GM19238 (cell line): ENCODE results near the gene SMC1B.
"Not testable (repeated sequence)": the region's sequence is repeated elsewhere in the genome, so short reads cannot be mapped to it uniquely, and the experiment has no call there.

Source experiments
- DNase-seq: peaks from one replicate; pipeline ENCODE4 v3.0.0; 2011; ENCODE audit warnings: low spot score; ENCODE audit not compliant: insufficient read length

SMC1B gene

GRCh38 chr22:45446216-45446615, 32.8 kb upstream of the SMC1B start:
- DNase-seq, result no peak

DNA sequence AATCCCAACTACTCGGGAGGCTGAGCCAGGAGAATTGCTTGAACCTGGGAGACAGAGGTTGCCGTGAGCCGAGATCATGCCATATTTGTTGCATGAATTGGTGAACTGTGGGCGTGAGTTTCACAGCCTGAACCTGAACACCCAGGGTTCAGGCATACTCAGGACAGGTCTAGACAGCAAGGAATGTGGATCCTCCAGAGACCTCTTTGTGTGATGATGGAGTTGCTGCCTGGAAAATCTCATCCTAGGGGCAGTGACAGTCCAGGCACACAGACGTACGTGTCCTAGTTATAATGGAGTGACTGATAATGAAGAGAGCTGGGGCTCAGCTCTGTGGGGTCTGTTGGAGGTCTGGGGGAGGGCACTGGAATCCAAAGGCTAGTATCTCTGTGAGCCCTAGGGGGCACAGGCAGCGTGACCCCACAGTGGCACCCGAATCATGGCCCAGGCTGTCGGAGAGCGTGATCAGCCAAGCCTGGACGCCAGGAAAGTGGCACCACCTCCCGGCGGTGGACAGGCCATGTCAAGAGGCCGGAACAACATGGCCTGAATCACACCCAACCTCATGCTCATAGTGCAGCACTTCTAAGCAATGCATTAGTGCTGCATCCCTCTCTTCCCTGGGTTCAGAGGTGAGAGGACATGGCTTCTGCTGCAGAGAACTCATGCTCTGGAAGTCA, 31.8 kb upstream of the SMC1B start:
- no peak for DNase-seq

DNA sequence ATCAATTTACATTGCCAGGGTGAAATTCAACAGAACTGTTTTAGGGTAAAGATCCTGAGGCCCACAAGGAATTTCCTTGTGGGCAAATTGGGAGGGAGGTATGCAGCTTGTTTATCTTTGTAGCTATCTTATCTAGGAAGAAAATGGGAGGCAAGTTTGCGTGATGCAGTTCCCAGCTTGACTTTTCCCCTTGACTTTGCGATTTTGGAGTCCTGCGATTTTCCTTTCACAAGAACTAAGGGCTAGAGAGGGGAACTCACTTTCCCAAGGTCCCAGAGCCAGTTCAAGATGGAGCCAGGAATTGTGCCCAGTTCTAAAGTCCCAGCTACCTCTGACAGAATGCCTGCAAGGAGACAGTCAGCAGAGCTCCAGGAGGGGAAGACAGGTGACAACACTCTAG, 30.8 kb upstream of the SMC1B start:
- DNase-seq, result no peak

DNA sequence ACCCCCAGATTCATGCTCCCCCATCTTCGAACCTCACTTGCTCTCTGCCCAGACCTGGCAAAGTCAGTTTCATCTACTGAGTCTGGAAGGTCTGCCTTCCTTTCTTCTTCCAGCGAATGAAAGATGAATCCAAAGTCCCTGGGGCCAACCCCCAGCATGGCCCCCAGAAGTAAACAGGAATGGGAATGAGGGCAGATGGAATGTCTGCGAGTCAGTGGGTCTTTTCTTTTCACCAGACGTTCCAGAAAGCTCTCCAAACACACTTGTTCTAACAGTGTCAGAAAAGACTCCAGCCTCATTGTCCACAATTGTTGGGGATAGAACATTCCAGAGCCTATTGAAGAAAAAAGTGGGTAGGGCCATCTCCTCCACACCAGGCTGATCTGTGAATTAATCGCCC, 28.7 kb upstream of the SMC1B start:
- DNase-seq, result no peak

DNA sequence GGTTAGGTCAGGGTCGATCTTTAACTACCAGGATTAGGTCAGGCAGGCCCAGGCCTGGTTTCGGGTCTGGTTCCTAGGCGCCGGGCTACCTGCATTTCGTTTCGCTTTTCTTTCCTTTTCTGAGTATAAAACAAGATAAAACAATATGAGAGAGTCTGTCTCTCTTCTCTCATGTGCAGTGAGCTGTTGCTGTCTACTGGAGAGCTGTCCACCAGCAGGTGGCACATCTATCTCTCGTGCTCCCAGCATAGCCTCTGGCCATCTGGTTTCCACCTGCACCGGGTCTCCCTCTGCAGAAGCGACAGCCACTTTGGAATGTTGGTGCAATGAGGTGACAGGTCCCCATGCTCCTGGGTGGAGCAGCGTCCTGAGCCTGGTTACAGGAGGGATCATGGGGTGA, 27.7 kb upstream of the SMC1B start:
- peak; percentile 30 for DNase-seq

DNA sequence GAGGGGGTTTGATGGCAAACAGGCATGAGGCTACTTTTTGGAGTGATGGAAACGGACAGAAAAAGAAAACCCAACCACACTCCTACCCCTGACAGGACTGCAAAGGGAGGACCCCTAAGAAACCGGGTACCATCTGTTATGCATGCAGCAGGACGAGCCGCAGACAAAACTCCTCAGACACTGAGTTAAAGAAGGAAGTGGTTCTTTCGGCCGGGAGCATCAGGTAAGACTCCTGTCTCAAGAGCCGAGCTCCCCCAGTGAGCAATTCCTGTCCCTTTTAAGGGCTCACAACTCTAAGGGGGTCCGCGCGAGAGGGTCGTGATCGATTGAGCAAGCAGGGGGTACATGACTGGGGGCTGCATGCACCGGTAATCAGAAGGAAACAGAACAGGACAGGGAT, 27.3 kb upstream of the SMC1B start:
- DNase-seq, result not testable (repeated sequence)

DNA sequence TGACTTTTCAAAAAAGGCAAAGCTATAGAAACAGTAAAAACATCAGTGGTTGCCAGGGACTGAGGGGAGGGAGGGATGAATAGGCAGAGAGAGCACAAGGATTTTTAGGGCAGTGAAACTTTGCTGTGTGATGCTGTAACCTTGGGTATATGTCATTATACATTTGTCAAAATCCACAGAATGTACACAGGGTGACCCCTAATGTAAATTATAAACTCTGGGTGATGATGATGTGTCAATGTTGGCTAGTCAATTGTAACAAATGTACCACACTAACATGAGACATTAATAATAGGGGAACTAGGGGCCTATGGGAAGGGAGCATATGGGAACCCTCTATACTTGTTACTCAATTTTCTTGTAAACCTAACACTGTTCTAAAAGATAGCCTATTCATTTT, 24.9 kb upstream of the SMC1B start:
- DNase-seq, result no peak

GRCh38 chr22:45436871-45437517, 23.6 kb upstream of the SMC1B start:
- DNase-seq, result not testable (repeated sequence)

GRCh38 chr22:45435544-45436139, 22.2 kb upstream of the SMC1B start:
- peak; percentile 79 for DNase-seq

GRCh38 chr22:45434981-45435380, 21.6 kb upstream of the SMC1B start:
- no peak for DNase-seq

DNA sequence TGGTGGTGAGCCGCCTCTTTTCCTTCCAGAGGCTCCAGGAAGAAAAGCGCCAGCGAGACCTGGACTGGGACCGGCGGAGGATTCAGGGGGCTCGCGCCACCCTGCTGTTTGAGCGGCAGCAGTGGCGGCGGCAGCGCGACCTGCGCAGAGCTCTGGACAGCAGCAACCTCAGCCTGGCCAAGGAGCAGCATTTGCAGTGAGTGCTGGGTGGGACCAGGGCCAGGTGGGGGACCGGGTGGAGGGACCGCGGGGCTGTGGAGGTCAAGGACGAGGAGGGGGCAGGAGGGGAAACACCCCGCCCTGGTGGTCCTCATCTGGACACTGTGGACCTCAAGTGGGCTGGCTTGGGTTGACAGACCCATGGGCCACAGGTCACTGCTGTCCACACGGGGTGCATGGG, 17.5 kb upstream of the SMC1B start:
- no peak for DNase-seq

- DNase-seq, result no peak
Observed at GRCh38 chr22:45429981-45430775, 16.8 kb upstream of the SMC1B start.

- DNase-seq, result no peak
Observed at GRCh38 chr22:45429424-45429823, 16.0 kb upstream of the SMC1B start.

- no peak for DNase-seq
Observed at GRCh38 chr22:45428391-45429385, 15.3 kb upstream of the SMC1B start.

GRCh38 chr22:45427114-45427513, 13.7 kb upstream of the SMC1B start:
- DNase-seq, result no peak

GRCh38 chr22:45426387-45426786, 13.0 kb upstream of the SMC1B start:
- no peak for DNase-seq

DNA sequence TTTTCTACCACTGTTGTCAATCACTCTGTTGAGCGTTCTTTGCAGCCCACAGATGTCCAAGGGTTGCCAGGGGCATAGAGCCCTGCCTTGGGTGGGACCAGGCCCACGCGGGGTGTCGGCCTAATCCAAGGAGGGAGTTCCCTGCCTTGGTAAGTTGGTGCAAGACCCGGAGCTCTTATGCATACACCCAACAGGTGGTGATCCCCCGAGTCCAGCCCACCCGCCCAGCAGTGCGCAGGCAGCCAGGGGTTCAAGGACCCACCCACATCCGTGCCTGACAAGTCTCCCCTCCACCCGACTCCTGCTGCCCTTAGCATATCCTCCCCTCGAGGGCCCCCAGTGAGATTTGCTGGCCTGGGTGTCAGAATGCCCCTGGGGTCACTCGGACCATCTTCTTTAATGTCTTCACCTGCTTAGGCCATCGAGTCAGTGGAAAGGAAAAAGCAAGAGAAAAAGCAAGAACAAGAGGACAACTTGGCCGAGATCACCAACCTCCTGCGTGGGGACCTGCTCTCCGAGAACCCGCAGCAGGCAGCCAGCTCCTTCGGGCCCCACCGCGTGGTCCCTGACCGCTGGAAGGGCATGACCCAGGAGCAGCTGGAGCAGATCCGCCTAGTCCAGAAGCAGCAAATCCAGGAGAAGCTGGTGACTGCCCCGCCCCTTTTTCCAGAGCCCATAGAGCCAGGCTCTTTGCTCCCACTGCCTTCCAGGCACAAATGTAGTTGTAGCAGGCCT, 12.3 kb upstream of the SMC1B start:
- no peak for DNase-seq

DNA sequence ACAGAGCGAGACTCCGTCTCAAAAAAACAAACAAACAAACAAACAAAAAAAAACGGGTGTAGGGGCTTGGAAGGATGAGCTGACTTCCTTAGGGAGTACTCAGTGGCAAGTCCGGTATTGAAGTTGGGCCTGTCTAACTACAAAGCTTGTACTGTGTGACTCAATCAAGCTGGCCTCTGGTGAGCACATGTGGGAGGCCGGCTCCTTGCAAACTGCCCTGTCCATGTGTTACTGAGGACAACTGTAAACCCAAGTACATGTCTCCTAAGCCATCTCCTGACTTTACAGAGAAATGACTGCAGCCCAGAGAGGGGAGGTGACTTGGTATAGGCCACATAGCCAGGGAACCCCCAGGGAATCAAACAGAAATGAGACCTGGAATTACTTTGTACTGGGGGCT, 11.7 kb upstream of the SMC1B start:
- DNase-seq, result no peak

DNA sequence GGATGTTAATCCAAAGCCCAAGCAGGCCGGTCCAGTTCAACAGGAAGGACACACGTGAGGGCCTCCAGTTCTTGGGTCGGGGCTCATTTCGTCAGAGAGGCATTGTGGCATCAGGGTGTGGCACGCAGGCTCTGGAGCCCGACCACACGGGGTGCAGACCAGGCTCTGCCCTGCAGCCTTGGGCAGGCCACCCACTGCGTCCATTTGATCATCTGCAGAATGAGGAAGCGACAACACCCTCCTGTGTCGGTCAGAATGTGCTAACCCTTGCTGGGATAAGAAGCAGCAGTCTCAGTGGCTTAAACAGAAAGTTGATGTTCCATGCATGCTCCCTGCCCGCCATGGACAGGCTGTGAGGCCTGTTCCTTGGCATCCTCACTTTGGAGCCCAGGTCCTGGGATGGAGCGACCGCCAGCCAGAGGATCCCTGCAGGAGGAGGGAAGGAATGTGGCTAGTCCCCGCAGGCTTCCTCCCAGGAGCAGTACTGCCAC, 10.9 kb upstream of the SMC1B start:
- no peak for DNase-seq

DNA sequence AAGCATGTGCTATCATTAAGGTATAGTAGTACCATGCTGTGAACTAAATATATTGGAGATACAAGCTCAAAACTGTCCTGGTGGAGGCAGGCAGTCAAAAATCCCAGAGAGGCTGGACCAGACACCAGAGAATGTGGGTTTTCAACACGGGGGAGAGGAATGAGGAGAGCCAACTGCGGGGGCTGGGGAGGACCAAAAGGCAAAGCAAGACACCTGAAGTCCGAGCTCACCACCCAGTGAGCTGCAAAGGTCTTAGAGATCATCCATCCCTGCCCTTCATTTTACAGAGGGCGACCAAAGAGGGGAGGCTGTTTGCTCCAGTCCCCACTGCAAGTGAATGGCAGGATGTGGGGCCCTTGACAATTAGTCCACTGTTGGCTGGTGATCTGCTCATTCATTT, 10.1 kb upstream of the SMC1B start:
- DNase-seq, result no peak
